ENCODE data around the gene SLC37A2.

The SLC37A2 gene

DNA sequence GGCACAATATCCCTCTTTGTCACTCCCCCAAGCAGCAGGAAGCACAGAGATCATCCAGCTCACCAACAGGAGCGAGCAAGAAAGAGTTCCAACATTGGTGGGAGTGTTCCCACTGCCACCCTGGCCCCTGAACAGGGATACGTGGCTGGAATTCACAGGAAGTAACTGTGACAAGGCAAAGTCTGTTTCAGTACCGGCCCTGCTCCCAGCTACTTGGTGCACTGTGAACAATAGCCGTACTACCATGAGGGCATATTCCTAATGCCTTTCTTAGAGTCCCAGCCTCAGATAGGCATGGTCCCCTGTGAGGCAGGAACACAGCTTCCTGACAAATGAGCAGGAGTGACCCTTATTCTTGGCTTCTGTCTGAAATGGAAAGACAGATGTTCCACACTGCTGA lies 1.8 kb upstream of the SLC37A2 start:
- no peak for DNase-seq (ENCODE audit: low read depth)
- H3K4me3 ChIP-seq (ENCODE audit: low read depth, low read length) = no peak overlapping the region
- in situ Hi-C loops (cut with HindIII; ENCODE audit: low sequenced_read_pairs) = no loop called here
- no peak for TF ChIP-seq CTCF (IDR thresholded peaks at IDR 0.05; ENCODE audit: low read depth, low read length, missing control alignments)

DNA sequence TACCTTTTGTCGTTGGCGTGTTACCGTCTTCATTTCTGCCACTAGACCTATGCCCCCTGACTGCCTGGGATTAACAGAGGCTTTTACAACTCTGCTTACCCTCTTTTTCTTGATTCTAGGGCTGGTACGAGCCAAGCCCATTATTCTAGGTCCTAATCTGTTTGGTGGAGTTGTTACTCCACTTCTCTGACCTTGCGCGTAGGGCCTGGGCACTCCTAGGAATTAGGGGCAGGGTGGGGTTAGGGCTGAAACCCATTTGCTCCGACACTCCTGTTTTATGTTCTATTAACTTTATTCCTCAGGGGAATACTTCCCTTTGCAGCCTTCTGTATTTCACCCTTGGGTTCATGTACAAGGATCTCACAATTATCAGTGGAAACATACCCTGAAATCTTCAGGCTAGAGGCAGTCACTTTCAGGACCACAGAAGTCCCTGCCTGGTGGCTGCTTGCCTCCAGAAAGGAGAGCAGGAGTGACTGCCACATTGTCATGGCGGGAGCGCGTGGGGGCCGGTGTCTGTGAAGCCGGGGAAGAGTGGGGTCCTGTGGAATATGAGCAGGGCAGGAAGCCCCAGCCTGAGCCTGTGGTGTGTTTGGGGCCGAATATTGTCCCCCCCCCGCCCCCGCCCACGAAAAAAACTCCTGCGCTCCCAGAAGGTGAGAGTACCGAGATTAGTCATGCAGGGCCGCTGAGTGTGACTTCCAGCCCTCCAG lies 731 bp upstream of the SLC37A2 start:
- DNase-seq (ENCODE audit: low read depth) = no peak
- H3K4me3 ChIP-seq (ENCODE audit: low read depth, low read length) = peak overlapping the region; percentile 57
- no peak for TF ChIP-seq CTCF (IDR thresholded peaks at IDR 0.05; ENCODE audit: low read depth, low read length, missing control alignments)
- in situ Hi-C loops (cut with HindIII; ENCODE audit: low sequenced_read_pairs) = no loop called here

GRCh38 chr11:125063429-125064043 lies 431 bp downstream of the SLC37A2 start:
- in situ Hi-C loops (cut with HindIII; ENCODE audit: low sequenced_read_pairs) = no loop called here
- H3K4me3 ChIP-seq (ENCODE audit: low read depth, low read length) = peak overlapping the region; percentile 57
- no peak for TF ChIP-seq CTCF (IDR thresholded peaks at IDR 0.05; ENCODE audit: low read depth, low read length, missing control alignments)
- DNase-seq (ENCODE audit: low read depth) = no peak

- TF ChIP-seq CTCF (IDR thresholded peaks at IDR 0.05; ENCODE audit: low read depth, low read length, missing control alignments) = no peak
- peak overlapping the region; percentile 57 for H3K4me3 ChIP-seq (ENCODE audit: low read depth, low read length)
- in situ Hi-C loops (cut with HindIII; ENCODE audit: low sequenced_read_pairs) = no loop called here
- DNase-seq (ENCODE audit: low read depth) = no peak
These were observed 965 bp downstream of the SLC37A2 start for GRCh38 chr11:125064070-125064469.

- no peak for TF ChIP-seq CTCF (IDR thresholded peaks at IDR 0.05; ENCODE audit: low read depth, low read length, missing control alignments)
- H3K4me3 ChIP-seq (ENCODE audit: low read depth, low read length) = no peak overlapping the region
- no peak for DNase-seq (ENCODE audit: low read depth)
- in situ Hi-C loops (cut with HindIII; ENCODE audit: low sequenced_read_pairs) = no loop called here
These were observed 5.3 kb downstream of the SLC37A2 start for GRCh38 chr11:125068368-125068767.

GRCh38 chr11:125069008-125069407 lies 5.9 kb downstream of the SLC37A2 start:
- no peak for TF ChIP-seq CTCF (IDR thresholded peaks at IDR 0.05; ENCODE audit: low read depth, low read length, missing control alignments)
- DNase-seq (ENCODE audit: low read depth) = no peak
- in situ Hi-C loops (cut with HindIII; ENCODE audit: low sequenced_read_pairs) = no loop called here
- H3K4me3 ChIP-seq (ENCODE audit: low read depth, low read length) = no peak overlapping the region
